ENCODE measurements around the gene DYNLT1.
"Not testable (repeated sequence)": the region's sequence is repeated elsewhere in the genome, so short reads cannot be mapped to it uniquely, and the experiment has no call there.

The DYNLT1 gene

GRCh38 chr6:158609455-158610155 lies 34.9 kb downstream of the DYNLT1 start:
- Histone ChIP-seq H3K36me3 (peaks cover 51% of the 10 kb centered on the region), H3K4me1 (ENCODE audit: control insufficient read depth in 1 of 2, insufficient read depth in 1 of 2, low read depth in 1 of 2, low read length in 1 of 2) (no peaks in the 10 kb centered on the region), H3K4me3 (ENCODE audit: low read depth in 1 of 2, low read length in 1 of 2) (no peak overlapping the region), H3K9me3 (no peaks in the 10 kb centered on the region), H3K27me3 (no peaks in the 10 kb centered on the region), H3K27ac (no peak overlapping the region)
- TF ChIP-seq CTCF (IDR thresholded peaks at IDR 0.05) = no peak

- Histone ChIP-seq H3K9me3 (no peaks in the 10 kb centered on the region), H3K4me3 (ENCODE audit: low read depth in 1 of 2, low read length in 1 of 2) (no peak overlapping the region), H3K36me3 (peaks cover 51% of the 10 kb centered on the region), H3K27me3 (no peaks in the 10 kb centered on the region), H3K27ac (no peak overlapping the region), H3K4me1 (ENCODE audit: control insufficient read depth in 1 of 2, insufficient read depth in 1 of 2, low read depth in 1 of 2, low read length in 1 of 2) (no peaks in the 10 kb centered on the region)
- no peak for TF ChIP-seq CTCF (IDR thresholded peaks at IDR 0.05)
Measured at GRCh38 chr6:158608221-158608620, 36.3 kb downstream of the DYNLT1 start.

- Histone ChIP-seq H3K4me1 (ENCODE audit: control insufficient read depth in 1 of 2, insufficient read depth in 1 of 2, low read depth in 1 of 2, low read length in 1 of 2) (no peaks in the 10 kb centered on the region), H3K36me3 (peaks cover 51% of the 10 kb centered on the region), H3K4me3 (ENCODE audit: low read depth in 1 of 2, low read length in 1 of 2) (no peak overlapping the region), H3K9me3 (no peaks in the 10 kb centered on the region), H3K27ac (no peak overlapping the region), H3K27me3 (no peaks in the 10 kb centered on the region)
- no peak for TF ChIP-seq CTCF (IDR thresholded peaks at IDR 0.05)
Measured at GRCh38 chr6:158607411-158608170, 37.0 kb downstream of the DYNLT1 start.

GRCh38 chr6:158606935-158607334 lies 37.6 kb downstream of the DYNLT1 start:
- H3K27ac ChIP-seq = no peak overlapping the region
- H3K27me3 ChIP-seq = no peaks in the 10 kb centered on the region
- H3K4me3 ChIP-seq (ENCODE audit: low read depth in 1 of 2, low read length in 1 of 2) = no peak overlapping the region
- H3K9me3 ChIP-seq = no peaks in the 10 kb centered on the region
- H3K36me3 ChIP-seq = peaks cover 51% of the 10 kb centered on the region
- no peaks in the 10 kb centered on the region for H3K4me1 ChIP-seq (ENCODE audit: control insufficient read depth in 1 of 2, insufficient read depth in 1 of 2, low read depth in 1 of 2, low read length in 1 of 2)
- TF ChIP-seq CTCF (IDR thresholded peaks at IDR 0.05) = no peak

GRCh38 chr6:158606011-158606410 lies 38.5 kb downstream of the DYNLT1 start:
- not testable (repeated sequence) for H3K27ac ChIP-seq; H3K27me3 ChIP-seq; H3K4me1 ChIP-seq (ENCODE audit: control insufficient read depth in 1 of 2, insufficient read depth in 1 of 2, low read depth in 1 of 2, low read length in 1 of 2); H3K4me3 ChIP-seq (ENCODE audit: low read depth in 1 of 2, low read length in 1 of 2); H3K9me3 ChIP-seq
- H3K36me3 ChIP-seq = peaks cover 48% of the 10 kb centered on the region

GRCh38 chr6:158605266-158605878 lies 39.2 kb downstream of the DYNLT1 start:
- peaks cover 41% of the 10 kb centered on the region for H3K36me3 ChIP-seq

More at GRCh38 chr6:158605266-158605878, 39.2 kb downstream of the DYNLT1 start:
- H3K27me3 ChIP-seq = no peaks in the 10 kb centered on the region
- no peaks in the 10 kb centered on the region for H3K4me1 ChIP-seq (ENCODE audit: control insufficient read depth in 1 of 2, insufficient read depth in 1 of 2, low read depth in 1 of 2, low read length in 1 of 2)
- no peak overlapping the region for H3K4me3 ChIP-seq (ENCODE audit: low read depth in 1 of 2, low read length in 1 of 2)
- TF ChIP-seq CTCF (IDR thresholded peaks at IDR 0.05) = peak; percentile 58
- no peaks in the 10 kb centered on the region for H3K9me3 ChIP-seq
- H3K27ac ChIP-seq = no peak overlapping the region

Measured in neutrophil (primary cell).